Suppressor macrophage (primary cell): ENCODE results near the gene RANBP10.
A peak's percentile ranks its signal among the peaks of the same experiment; 100 is the strongest.
"Not testable (repeated sequence)": the region's sequence is repeated elsewhere in the genome, so short reads cannot be mapped to it uniquely, and the experiment has no call there.

Experiments used
- DNase-seq, 4 experiments: peaks; one replicate each; pipeline ENCODE4 v3.0.0-alpha.2; 2020 to 2022
- total RNA-seq, 17 experiments: gene quantifications; one replicate each; lab custom pipeline; 2026; ENCODE audit warnings: mixed read lengths in 6 of 17, inconsistent platforms in 3 of 17; lab: John Stamatoyannopoulos, UW

Gene RANBP10
- total RNA-seq, result 8.4 to 28.4 (median 16.0) reads per million in 17 experiments

GRCh38 chr16:67806428-67807147 lies at the start of gene RANBP10, which contains the start of gene TSNAXIP1:
RANBP10 (minus strand) TSS chr16:67806560; CDS start chr16:67806536, 24 bp downstream.
TSNAXIP1 (plus strand) TSS chr16:67806889; CDS start chr16:67807150, 261 bp downstream.
- DNase-seq, result peak; percentile 97 to 99 (median 98)

GRCh38 chr16:67855789-67856188 lies 49.4 kb upstream of the RANBP10 start:
- no peak for DNase-seq

- DNase-seq, result no peak
Observed at GRCh38 chr16:67853670-67854069, 47.3 kb upstream of the RANBP10 start.

GRCh38 chr16:67848118-67848517 lies 41.8 kb upstream of the RANBP10 start:
- DNase-seq, result no peak

- peak; percentile 68 to 91 (median 84) for DNase-seq
Observed at GRCh38 chr16:67847064-67847861, 40.9 kb upstream of the RANBP10 start, which contains the start of gene CENPT. CENPT (minus strand) TSS chr16:67847693; CDS start chr16:67833859, 13,834 bp downstream.

- DNase-seq, result peak; percentile 96 to 98 (median 96)
Observed at GRCh38 chr16:67846320-67847063, 40.1 kb upstream of the RANBP10 start, which contains the start of gene NUTF2. NUTF2 (plus strand) TSS chr16:67846933; CDS start chr16:67865131, 18,198 bp downstream.

- DNase-seq, result no peak
Observed at GRCh38 chr16:67846063-67846319, 39.6 kb upstream of the RANBP10 start.

- DNase-seq, result peak; percentile 28 to 58 (median 35)
Observed at GRCh38 chr16:67845291-67846062, 39.1 kb upstream of the RANBP10 start.

- DNase-seq, result no peak
Observed at GRCh38 chr16:67844497-67844896, 38.1 kb upstream of the RANBP10 start.

GRCh38 chr16:67843343-67843765 lies 37.0 kb upstream of the RANBP10 start:
- DNase-seq, result peak in 1 of 4 experiments; percentile 16

- peak; percentile 48 to 76 (median 70) for DNase-seq
Observed at GRCh38 chr16:67842509-67843342, 36.4 kb upstream of the RANBP10 start.

- peak; percentile 96 to 98 (median 97) for DNase-seq
Observed at GRCh38 chr16:67841816-67842508, 35.6 kb upstream of the RANBP10 start, which contains the start of gene THAP11. THAP11 (plus strand) TSS chr16:67842320; CDS start chr16:67842555, 235 bp downstream.

GRCh38 chr16:67841198-67841815 lies 34.9 kb upstream of the RANBP10 start:
- DNase-seq, result no peak

GRCh38 chr16:67837811-67838210 lies 31.5 kb upstream of the RANBP10 start:
- DNase-seq, result no peak

- DNase-seq, result not testable (repeated sequence)
Observed at GRCh38 chr16:67837190-67837589, 30.8 kb upstream of the RANBP10 start.

GRCh38 chr16:67834242-67834614 lies 27.9 kb upstream of the RANBP10 start:
- DNase-seq, result no peak

- peak; percentile 95 to 97 (median 96) for DNase-seq
Observed at GRCh38 chr16:67833415-67834241, 27.3 kb upstream of the RANBP10 start.

GRCh38 chr16:67833030-67833414 lies 26.7 kb upstream of the RANBP10 start:
- DNase-seq, result peak; percentile 9 to 40 (median 32)

GRCh38 chr16:67828651-67829050 lies 22.3 kb upstream of the RANBP10 start:
- DNase-seq, result no peak
